GM12892 (cell line): ENCODE results near the gene WDR6.
A peak's percentile ranks its signal among the peaks of the same experiment; 100 is the strongest.

Experiments
- DNase-seq: peaks from one replicate; pipeline ENCODE4 v3.0.0; 2011; ENCODE audit not compliant: insufficient read length
- FAIRE-seq: peaks from 2 replicates; lab custom pipeline; 2011; peaks lifted over from hg19 to GRCh38; lab: Jason Lieb, UNC
- POLR2A ChIP-seq: IDR thresholded peaks from 2 replicates; pipeline ENCODE4 v1.6.1; 2011; ENCODE audit warnings: low read depth, low read length, control low read depth
- POLR2AphosphoS5 ChIP-seq: IDR thresholded peaks from 2 replicates; pipeline ENCODE4 v1.6.1; 2011; ENCODE audit warnings: low read depth, low read length, control low read depth
- TAF1 ChIP-seq: IDR thresholded peaks from 2 replicates; pipeline ENCODE4 v1.6.1; 2011; ENCODE audit warnings: low read depth, mild to moderate bottlenecking, control low read depth, low read length, borderline replicate concordance

WDR6 gene

GRCh38 chr3:48983096-48983495 lies 24.1 kb upstream of the WDR6 start:
- no peak for TF ChIP-seq POLR2A
- no peak for TF ChIP-seq TAF1
- no peak for TF ChIP-seq POLR2AphosphoS5
- no peak for DNase-seq
- FAIRE-seq, result no peak

GRCh38 chr3:48984663-48985062 lies 22.5 kb upstream of the WDR6 start:
- no peak for DNase-seq
- no peak for FAIRE-seq
- TF ChIP-seq TAF1, result no peak
- no peak for TF ChIP-seq POLR2AphosphoS5
- no peak for TF ChIP-seq POLR2A

GRCh38 chr3:48985831-48986376 lies 21.3 kb upstream of the WDR6 start:
- DNase-seq (no peak), FAIRE-seq (no peak)
- TF ChIP-seq TAF1, result no peak
- no peak for TF ChIP-seq POLR2A
- TF ChIP-seq POLR2AphosphoS5, result no peak

DNA sequence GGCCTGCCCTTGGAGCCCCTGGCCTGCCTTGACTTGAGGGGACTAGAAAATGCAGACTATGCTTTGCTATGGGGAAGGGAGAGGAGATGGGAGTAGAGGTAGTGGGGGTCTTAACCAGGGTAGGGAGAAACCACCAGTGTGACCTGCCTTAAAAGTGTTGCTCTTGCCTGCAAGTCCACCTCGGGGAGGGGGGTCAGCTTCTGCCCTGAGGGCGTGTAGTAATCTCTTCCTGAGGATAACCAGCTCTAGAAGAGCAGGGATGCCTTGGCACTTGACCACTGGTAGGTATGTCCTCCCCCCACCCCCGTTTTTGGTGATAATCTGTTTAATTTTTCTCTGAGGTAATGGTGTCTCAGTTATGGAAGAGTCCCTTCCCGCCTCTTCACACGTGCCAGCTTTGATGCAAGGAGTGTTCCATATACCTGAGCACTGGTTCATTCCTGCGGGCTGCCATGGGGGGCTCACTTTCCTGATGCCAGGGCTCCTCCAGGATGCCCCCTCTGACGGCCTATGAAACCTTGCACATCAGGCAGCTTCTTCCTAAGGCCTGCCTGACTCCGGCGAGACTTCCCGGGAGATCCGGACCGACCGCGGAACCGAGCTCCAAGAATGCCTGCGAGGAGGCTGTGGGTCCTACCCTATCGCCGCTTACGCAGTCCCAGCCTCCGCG lies 17.9 kb upstream of the WDR6 start:
- FAIRE-seq (peak; percentile 46), DNase-seq (no peak)
- TF ChIP-seq POLR2AphosphoS5 (no peak), POLR2A (no peak), TAF1 (no peak)

DNA sequence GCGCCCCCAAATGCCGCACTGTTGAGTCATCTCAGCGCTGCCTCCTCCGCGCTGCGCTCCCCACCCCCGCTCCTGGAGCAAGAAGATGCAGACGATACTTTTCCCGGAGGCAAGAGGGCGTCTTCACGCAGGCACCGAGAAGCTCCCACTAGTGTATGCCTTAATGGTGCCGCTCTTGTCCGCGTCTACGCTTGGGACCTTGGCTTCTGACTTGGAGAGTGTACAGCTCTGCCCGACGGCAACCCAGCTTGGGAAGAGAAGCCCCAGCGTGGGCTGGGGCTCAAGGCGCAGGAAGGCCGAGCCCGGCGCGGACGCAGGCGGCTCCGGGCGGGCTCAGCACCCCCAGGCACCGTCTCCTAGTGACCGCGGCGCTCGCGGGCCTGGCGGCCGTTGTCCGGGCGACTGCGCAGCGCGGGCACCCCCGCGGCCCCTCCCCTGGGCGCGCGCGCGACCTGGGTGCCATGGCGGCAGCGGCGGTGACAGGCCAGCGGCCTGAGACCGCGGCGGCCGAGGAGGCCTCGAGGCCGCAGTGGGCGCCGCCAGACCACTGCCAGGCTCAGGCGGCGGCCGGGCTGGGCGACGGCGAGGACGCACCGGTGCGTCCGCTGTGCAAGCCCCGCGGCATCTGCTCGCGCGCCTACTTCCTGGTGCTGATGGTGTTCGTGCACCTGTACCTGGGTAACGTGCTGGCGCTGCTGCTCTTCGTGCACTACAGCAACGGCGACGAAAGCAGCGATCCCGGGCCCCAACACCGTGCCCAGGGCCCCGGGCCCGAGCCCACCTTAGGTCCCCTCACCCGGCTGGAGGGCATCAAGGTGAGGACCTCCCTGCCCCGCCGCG lies 17.2 kb upstream of the WDR6 start, which contains the start of gene P4HTM:
P4HTM (plus strand) TSS at position 446 of the 840 bp plus-strand sequence; CDS start at position 462, 16 bp downstream.
- FAIRE-seq (peak; percentile 90), DNase-seq (peak; percentile 61)
- TF ChIP-seq POLR2A (peak; percentile 40; the same call in 1 of the 2 replicates), TAF1 (peak; percentile 52; the same call in 1 of the 2 replicates), POLR2AphosphoS5 (0 out of 2 replicates have a peak, but pooled peaks have one; percentile 42)

- no peak for DNase-seq
- peak; percentile 85 for FAIRE-seq
Observed at GRCh38 chr3:48990636-48991469, 16.3 kb upstream of the WDR6 start.

DNA sequence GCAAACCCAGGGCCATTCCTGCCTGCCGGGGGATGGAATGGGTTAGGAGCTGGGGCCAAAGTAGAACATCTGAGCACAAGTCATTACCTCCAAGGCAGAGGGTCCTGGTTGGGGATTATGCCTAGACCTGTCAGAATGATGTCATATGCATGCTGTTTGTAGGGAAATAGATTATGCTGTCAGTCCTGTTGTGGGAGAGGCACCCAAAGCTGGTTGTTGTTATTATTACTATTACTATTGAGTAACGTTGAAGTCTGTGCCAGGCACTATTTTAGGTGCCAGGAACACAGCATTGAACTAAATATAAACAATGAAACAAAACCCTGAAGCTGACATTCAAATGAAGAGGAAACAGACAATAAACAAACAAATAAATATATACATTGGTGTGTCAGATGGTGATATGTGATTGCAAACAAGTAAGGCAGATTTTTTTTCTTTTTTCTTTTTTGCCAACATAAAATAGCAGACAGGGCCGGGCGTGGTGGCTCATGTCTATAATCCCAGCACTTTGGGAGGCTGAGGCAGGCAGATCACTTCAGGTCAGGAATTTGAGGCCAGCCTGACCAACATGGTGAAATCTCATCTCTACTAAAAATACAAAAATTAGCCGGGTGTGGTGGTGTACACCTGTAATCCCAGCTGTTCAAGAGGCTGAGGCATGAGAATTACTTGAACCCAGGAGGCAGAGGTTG lies 15.2 kb upstream of the WDR6 start:
- no peak for TF ChIP-seq TAF1
- TF ChIP-seq POLR2A, result no peak
- no peak for TF ChIP-seq POLR2AphosphoS5
- FAIRE-seq (no peak), DNase-seq (no peak)

More at GRCh38 chr3:48990636-48991469, 16.3 kb upstream of the WDR6 start:
- TF ChIP-seq TAF1 (no peak), POLR2AphosphoS5 (no peak), POLR2A (peak; percentile 19; the same call in 1 of the 2 replicates)

DNA sequence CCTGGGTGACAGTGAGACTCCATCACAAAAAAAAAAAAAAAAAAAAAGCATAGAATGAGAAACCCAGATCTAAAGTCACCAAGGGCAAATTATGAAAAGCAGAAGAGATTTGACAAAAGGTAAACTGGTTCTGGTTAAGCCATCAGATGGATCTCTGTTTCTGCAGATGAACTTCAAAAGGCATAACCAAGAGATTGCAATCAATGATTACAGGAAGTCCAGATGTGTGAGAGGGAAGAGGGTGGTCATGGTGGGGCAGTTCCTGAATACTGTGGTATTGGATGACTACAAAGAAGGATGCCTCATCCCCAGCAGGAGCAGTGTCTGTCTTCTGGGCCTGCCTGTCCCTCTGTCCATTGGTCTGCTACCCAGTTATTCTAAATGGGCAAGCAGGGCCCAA lies 13.4 kb upstream of the WDR6 start:
- TF ChIP-seq POLR2AphosphoS5 (no peak), TAF1 (no peak), POLR2A (no peak)
- DNase-seq, result no peak
- no peak for FAIRE-seq

DNA sequence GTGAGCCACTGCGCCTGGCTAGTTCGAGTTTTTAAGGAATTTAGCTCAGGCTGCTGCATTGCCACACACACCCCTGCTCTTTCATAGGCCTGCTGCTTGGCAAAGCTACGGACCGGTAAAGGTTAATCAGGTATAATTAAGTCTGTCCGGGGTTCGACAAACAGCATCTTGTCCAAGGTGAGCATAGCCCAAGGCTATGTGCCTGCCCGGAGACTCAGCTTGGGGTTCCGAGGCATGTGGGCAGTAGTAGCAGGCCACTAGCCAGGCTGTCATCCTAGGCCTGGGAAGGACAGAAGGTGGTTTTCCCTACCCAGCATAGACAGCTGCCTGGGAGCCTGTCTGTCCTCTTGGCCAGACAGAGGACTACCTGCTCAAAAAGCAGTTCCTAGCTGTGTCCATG lies 10.6 kb upstream of the WDR6 start:
- TF ChIP-seq TAF1 (no peak), POLR2A (no peak), POLR2AphosphoS5 (no peak)
- FAIRE-seq (no peak), DNase-seq (no peak)

DNA sequence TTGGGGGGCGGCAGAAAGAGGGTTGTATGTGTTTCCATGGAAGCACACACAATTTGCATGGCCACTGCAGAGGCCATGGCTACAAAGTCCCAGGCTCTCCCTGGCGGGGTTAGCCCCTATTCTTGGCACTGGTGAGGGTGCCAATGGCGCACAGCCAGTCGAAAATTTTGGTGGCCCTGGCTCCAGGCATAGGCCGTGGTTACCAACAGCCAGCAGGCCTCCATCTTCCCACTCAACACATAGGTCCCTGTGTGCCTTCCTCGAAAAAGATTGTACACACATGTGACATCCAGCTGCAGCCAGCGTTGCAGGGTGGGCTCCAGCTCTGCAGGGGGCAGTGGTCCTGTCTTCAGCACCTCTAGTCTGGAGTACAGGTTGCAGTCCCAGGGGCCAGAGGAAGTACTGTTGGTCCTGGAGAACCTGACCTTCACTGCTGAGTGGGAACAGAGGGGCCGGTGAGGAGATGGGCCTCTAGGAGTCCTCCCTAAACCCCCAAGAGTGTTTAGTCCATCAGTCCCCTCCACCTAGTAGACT lies 10.0 kb upstream of the WDR6 start:
- no peak for FAIRE-seq
- TF ChIP-seq TAF1 (no peak), POLR2A (no peak), POLR2AphosphoS5 (no peak)

More for the DNA sequence above, 10.0 kb upstream of the WDR6 start:
- DNase-seq, result no peak
